Skeletal muscle tissue (tissue), 4 donors: ENCODE results near the gene HS6ST1. TPM values are rescaled to one million over a fixed set of nuclear protein-coding genes. Genes with fewer than 3 reads are reported as not detected.

Experiments used
- H3K27ac ChIP-seq: one replicate; pipeline ENCODE4 v1.7.0; 2013; ENCODE audit warnings: mild to moderate bottlenecking, low read depth, low read length, inconsistent platforms
- H3K27me3 ChIP-seq, 3 donors: one replicate each; pipeline ENCODE4 v1.7.0; 2013; ENCODE audit warnings: low read length in 3 of 3; ENCODE audit not compliant: control insufficient read depth in 3 of 3, insufficient read depth in 3 of 3
- H3K36me3 ChIP-seq, 3 donors: one replicate each; pipeline ENCODE4 v1.7.0; 2013; ENCODE audit warnings: low read length in 3 of 3; ENCODE audit not compliant: control insufficient read depth in 3 of 3, insufficient read depth in 3 of 3
- H3K4me1 ChIP-seq, 3 donors: one replicate each; pipeline ENCODE4 v1.7.0; 2013; ENCODE audit warnings: low read length in 3 of 3, mild to moderate bottlenecking in 3 of 3; ENCODE audit not compliant: control insufficient read depth in 3 of 3, insufficient read depth in 3 of 3
- H3K4me3 ChIP-seq, 3 donors: one replicate each; pipeline ENCODE4 v1.7.0; 2013; ENCODE audit warnings: low read length in 3 of 3
- H3K9ac ChIP-seq, 3 donors: one replicate each; pipeline ENCODE4 v1.7.0; 2013; ENCODE audit warnings: low read length in 3 of 3, mild to moderate bottlenecking in 3 of 3, moderate library complexity in 2 of 3, low read depth in 1 of 3
- H3K9me3 ChIP-seq, 3 donors: one replicate each; pipeline ENCODE4 v1.7.0; 2013; ENCODE audit warnings: low read length in 3 of 3; ENCODE audit not compliant: control insufficient read depth in 3 of 3
- total RNA-seq: library from RNA; depleted of rRNA; stranded (reverse); fragments of >200 nt; gene quantifications from one replicate; pipeline ENCODE4 v1.2.3, GENCODE V29; 2014
- donor health status: Osteomylitis.

HS6ST1 gene
- total RNA-seq, 1 donor from 2014 or later: 12.5 TPM

- Histone ChIP-seq H3K27ac (no peak overlapping the region), H3K36me3 (no peaks in the 10 kb centered on the region), H3K9ac (no peak overlapping the region), H3K4me3 (no peak overlapping the region), H3K4me1 (peaks cover 0 to 3% (median 0%) of the 10 kb centered on the region in 3 donors), H3K27me3 (peaks cover 0 to 3% (median 0%) of the 10 kb centered on the region in 3 donors), H3K9me3 (no peaks in the 10 kb centered on the region)
Measured at GRCh38 chr2:128361376-128362131, 42.9 kb upstream of the HS6ST1 start.

- Histone ChIP-seq H3K4me1 (peaks cover 0 to 3% (median 0%) of the 10 kb centered on the region in 3 donors), H3K9me3 (no peaks in the 10 kb centered on the region), H3K27ac (no peak overlapping the region), H3K9ac (no peak overlapping the region), H3K36me3 (no peaks in the 10 kb centered on the region), H3K27me3 (peaks cover 0 to 3% (median 0%) of the 10 kb centered on the region in 3 donors), H3K4me3 (no peak overlapping the region)
Measured at GRCh38 chr2:128360711-128361110, 42.0 kb upstream of the HS6ST1 start.

GRCh38 chr2:128359841-128360240 lies 41.2 kb upstream of the HS6ST1 start:
- Histone ChIP-seq H3K9me3 (no peaks in the 10 kb centered on the region), H3K27me3 (peaks cover 0 to 3% (median 0%) of the 10 kb centered on the region in 3 donors), H3K4me1 (peaks cover 0 to 3% (median 0%) of the 10 kb centered on the region in 3 donors), H3K36me3 (no peaks in the 10 kb centered on the region), H3K9ac (no peak overlapping the region), H3K27ac (no peak overlapping the region), H3K4me3 (no peak overlapping the region)

GRCh38 chr2:128358941-128359731 lies 40.5 kb upstream of the HS6ST1 start:
- Histone ChIP-seq H3K9me3 (no peaks in the 10 kb centered on the region), H3K9ac (no peak overlapping the region), H3K27me3 (peaks cover 0 to 3% (median 0%) of the 10 kb centered on the region in 3 donors), H3K27ac (no peak overlapping the region), H3K36me3 (no peaks in the 10 kb centered on the region), H3K4me1 (peaks cover 0 to 3% (median 0%) of the 10 kb centered on the region in 3 donors), H3K4me3 (no peak overlapping the region)

- Histone ChIP-seq H3K36me3 (no peaks in the 10 kb centered on the region), H3K9me3 (no peaks in the 10 kb centered on the region), H3K27me3 (no peaks in the 10 kb centered on the region), H3K4me1 (peaks cover 0 to 3% (median 0%) of the 10 kb centered on the region in 3 donors), H3K27ac (no peak overlapping the region), H3K4me3 (no peak overlapping the region), H3K9ac (no peak overlapping the region)
Measured at GRCh38 chr2:128357506-128358370, 39.1 kb upstream of the HS6ST1 start.

GRCh38 chr2:128356127-128356526 lies 37.5 kb upstream of the HS6ST1 start:
- H3K27ac ChIP-seq: no peak overlapping the region
- no peaks in the 10 kb centered on the region for H3K27me3 ChIP-seq
- no peak overlapping the region for H3K9ac ChIP-seq
- no peaks in the 10 kb centered on the region for H3K4me1 ChIP-seq
- peaks cover 2% of the 10 kb centered on the region in 3 donors for H3K9me3 ChIP-seq
- H3K36me3 ChIP-seq: no peaks in the 10 kb centered on the region
- H3K4me3 ChIP-seq: no peak overlapping the region

- no peak overlapping the region for H3K27ac ChIP-seq
- H3K4me1 ChIP-seq: no peaks in the 10 kb centered on the region
- peaks cover 2% of the 10 kb centered on the region in 3 donors for H3K9me3 ChIP-seq
- H3K4me3 ChIP-seq: no peak overlapping the region
- no peak overlapping the region for H3K9ac ChIP-seq
- H3K36me3 ChIP-seq: no peaks in the 10 kb centered on the region
- H3K27me3 ChIP-seq: no peaks in the 10 kb centered on the region
Measured at GRCh38 chr2:128354726-128355470, 36.2 kb upstream of the HS6ST1 start.

GRCh38 chr2:128354161-128354560 lies 35.5 kb upstream of the HS6ST1 start:
- no peak overlapping the region for H3K4me3 ChIP-seq
- H3K4me1 ChIP-seq: no peaks in the 10 kb centered on the region
- H3K9ac ChIP-seq: no peak overlapping the region
- no peaks in the 10 kb centered on the region for H3K36me3 ChIP-seq
- no peak overlapping the region for H3K27ac ChIP-seq
- H3K27me3 ChIP-seq: no peaks in the 10 kb centered on the region
- H3K9me3 ChIP-seq: peaks cover 2% of the 10 kb centered on the region in 3 donors

GRCh38 chr2:128350736-128351135 lies 32.1 kb upstream of the HS6ST1 start:
- Histone ChIP-seq H3K27me3 (no peaks in the 10 kb centered on the region), H3K4me3 (no peak overlapping the region), H3K4me1 (peaks cover 12 to 15% (median 15%) of the 10 kb centered on the region in 3 donors), H3K36me3 (no peaks in the 10 kb centered on the region), H3K9ac (no peak overlapping the region), H3K27ac (no peak overlapping the region), H3K9me3 (peaks cover 2% of the 10 kb centered on the region in 3 donors)
